NCI-H2107 treated with DMSO at 0.1 percent for 48 hours (cell line): ENCODE measurements around the gene GREB1L.

ENCODE experiments used
- DNase-seq: peaks from one replicate; lab custom pipeline; 2025; ENCODE audit not compliant: unreplicated experiment; lab: John Stamatoyannopoulos, UW

GREB1L gene

DNA sequence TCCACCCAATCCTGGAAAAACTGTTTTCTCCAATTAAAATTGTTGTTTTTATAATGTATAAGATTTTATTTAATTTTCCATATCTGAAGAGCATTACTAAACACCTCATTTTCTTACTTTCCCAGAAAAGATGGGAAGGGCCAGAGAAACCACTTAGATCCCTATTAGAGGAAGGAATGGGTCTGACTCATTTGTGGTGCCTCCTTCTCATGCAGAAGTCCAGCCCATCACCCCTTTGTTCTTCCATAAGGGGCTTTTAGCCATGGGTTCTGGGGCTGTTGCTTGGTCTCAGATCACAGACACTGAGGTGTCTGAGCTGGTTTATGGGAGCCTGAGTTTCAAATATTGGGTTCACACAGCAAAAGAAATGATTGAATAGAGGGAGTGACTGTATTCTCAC lies 206.3 kb downstream of the GREB1L start:
- DNase-seq, result no peak

- no peak for DNase-seq
Measured at GRCh38 chr18:21449367-21450290, 207.6 kb downstream of the GREB1L start.

DNA sequence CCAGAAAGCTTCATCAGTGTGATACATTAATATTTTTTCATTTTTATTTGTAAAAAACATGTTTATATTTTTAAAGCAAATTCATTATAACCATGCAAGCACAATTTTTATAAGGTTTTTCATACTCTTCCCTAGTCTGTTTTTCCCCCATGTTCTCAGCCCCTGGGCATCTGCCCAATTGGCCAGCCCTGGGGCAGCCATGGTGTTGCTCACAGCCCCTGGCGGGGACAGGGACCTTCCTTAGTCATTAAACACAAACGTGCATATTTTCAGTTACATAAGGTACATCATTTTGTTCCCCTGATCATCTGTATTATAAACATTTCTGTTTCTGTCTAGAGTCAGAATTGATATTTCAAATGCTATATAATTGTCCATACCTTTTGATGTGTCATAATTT lies 208.5 kb downstream of the GREB1L start:
- DNase-seq, result no peak

DNA sequence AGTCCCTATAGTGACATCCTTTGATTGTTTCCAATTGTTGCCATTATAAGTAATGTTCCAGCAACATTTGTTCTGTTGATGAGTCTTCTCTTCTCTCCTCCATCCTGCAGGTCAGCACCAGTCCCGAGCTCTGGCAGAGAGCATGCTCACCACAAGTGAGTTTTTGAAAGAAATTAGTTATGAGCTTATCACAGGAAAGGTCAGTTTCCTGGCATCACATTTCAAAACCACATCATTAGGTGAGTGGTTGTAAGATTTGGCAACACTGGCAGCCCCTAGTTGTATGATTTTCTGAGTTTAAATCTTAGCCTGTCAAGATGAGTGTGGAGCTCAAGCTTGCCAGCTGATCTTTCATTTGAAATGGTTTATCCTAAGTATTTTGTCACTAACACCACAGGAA lies 208.9 kb downstream of the GREB1L start:
- DNase-seq, result no peak

- DNase-seq, result no peak
Measured at GRCh38 chr18:21451851-21452250, 209.8 kb downstream of the GREB1L start.

DNA sequence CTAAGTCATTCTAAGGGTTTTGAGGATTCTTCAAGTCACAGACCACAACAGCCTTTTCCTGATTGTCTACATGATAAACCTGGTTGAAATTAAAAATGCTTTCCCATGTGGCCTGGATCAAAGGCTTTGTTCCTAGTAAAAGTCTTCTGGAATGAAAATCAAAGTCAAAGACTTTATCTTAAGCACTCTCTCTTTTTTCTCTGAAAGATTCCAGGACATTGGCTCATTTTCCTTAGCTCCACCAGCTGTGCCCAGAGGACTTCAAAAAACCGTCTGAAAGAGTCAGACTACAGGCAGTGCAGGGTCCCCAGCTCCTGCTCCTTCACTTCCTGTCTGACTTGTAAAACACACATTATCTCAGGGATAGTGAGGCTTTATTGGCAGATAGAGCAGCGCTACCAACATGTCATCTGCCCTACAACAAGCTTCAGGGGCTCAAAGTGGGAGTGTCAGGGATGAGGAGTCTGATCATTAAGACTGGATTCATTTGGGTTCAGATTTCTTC lies 210.3 kb downstream of the GREB1L start:
- DNase-seq, result no peak

DNA sequence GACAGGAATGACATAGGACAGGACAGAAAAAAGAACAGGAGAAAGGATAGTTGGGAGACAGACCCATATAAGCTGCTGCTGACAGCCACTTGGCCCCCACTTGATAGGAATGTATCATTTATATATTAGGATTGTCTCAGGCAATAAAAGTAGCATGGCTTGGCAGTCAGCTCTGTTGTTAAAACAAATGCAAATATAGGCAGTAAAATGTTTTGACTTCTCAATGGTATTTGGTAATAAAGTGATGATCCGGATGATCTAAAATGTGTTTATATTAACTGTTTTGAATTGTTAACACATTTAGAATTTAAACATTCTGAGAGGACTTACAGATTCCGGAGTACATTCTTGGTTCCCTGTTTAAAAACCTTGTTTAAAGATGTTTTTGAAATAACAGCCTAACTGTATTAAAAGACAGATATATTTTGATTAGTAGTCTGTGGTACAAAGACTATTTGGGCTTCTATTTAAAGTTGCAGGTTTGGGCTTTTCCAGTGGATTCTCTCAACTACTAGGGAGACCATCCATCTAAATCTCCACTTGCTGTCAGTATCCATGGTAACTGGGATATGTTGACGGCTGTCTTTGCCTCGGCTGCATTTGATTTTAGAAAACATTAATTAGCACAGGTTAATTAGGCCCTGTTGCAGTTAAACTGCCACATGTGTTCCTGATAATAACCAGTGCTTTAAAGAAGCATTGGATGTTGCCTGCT lies 210.9 kb downstream of the GREB1L start:
- no peak for DNase-seq

DNA sequence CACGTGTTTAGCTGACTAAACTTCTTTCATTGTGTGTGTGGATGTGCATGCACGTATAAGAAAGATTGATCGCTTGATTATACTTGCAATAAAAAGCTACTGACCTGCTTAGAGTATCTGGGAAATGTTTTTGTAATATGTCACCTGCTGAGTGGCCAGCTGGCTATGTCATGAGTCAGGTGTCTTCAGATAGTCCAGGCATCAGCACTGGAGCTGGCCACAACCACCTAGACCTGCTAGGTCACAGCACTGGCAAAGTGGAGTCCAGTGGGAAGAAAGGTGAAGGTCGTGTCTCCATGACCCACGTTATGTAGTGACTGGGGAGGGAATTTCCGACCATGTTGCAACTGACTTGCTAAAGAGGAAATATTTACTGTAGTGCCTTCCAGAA lies 211.5 kb downstream of the GREB1L start:
- DNase-seq, result no peak

DNA sequence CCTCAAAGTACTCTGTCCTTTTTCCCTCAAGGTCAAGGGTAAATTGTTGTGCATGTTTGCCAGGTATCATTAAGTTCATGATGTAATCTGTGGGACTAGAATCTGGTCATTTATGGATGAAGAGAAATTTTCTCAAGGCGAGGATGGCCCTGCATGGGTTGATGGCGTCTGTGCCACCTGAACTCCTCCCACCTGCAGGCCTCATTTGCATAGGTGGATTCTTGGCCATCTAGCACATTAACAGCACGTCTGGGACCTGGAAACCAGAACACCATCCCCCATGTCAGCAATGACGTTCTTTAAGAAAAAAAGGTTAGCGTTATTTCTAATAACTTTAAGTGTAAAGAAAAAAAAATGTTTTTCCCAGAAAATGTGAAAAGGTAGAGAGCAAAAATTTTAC lies 212.7 kb downstream of the GREB1L start:
- no peak for DNase-seq

DNA sequence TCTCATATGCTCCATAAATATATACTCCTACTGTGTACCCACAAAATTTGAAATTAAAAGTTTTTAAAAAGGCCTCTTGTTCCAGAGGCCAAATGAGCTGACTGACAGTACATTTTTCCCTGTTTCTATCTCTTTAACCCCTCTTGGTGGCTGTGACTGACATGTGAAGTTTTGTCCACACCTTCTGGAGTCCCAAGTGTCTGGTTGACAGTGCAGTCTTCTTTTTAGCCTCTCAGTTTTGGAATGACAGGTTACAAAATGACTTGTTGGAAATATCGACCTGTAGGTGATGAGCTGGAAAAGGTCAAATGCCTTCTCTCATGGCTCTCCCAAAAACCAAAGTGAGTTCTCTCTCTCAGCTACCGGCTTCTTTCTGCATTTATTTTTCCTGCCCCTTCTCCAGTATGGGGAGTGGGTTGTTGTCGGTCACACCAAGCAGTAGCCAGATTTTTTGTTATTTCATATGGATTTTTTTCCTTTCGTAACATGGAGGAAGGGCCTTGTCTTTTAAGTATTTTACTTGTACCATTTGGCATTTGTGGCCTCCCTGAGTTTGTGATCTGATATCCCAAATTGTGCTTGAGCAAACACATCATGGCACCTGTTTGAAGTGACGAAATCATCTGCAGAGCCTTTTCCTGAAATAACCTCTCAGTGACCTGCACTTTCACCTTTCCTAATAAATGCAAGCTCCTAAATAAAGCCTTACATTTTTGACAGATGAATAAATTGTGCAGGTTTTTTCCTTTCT lies 214.6 kb downstream of the GREB1L start:
- no peak for DNase-seq

DNA sequence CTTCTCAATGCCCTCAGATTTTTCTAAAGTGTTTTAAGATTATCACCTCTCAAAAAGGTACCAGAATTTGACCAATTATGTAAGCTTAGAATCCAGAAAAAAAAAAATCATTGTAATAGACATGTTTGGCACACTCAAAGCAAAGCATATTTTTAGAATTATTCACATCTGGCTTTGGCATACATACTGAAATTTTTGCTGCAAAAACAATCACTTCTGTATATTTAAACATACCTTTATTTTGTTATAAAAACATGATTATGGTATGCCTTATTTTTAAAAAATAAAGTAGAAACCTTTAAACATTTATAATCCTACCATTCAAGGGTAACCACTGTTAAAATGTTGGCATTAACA lies 215.1 kb downstream of the GREB1L start:
- no peak for DNase-seq

GRCh38 chr18:21458310-21458709 lies 216.3 kb downstream of the GREB1L start:
- no peak for DNase-seq

DNA sequence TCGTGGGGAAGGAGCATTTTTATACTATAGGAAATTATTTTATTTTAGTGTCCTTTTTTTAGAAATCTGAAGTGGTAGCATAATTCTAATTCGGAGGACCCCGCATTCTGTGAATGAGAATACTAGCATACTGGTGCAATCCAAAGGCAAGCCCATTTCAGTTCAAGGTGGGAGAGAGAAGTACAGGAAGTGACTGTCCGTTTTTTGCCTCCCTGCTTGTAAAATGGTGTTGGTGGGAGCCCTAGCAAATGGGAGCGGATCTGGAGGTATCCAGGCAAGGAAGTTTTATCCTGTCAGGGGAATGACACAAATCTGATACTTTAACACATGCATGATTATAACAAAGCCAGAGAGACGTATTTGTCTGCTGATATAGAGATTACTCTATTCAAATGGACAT lies 216.8 kb downstream of the GREB1L start:
- no peak for DNase-seq

- no peak for DNase-seq
Measured at GRCh38 chr18:21459706-21460286, 217.8 kb downstream of the GREB1L start.

GRCh38 chr18:21461460-21461859 lies 219.4 kb downstream of the GREB1L start:
- DNase-seq, result no peak

- DNase-seq, result no peak
Measured at GRCh38 chr18:21463718-21464117, 221.7 kb downstream of the GREB1L start.

GRCh38 chr18:21468514-21469164 lies 226.6 kb downstream of the GREB1L start:
- DNase-seq, result no peak

GRCh38 chr18:21472741-21473140 lies 230.7 kb downstream of the GREB1L start:
- DNase-seq, result no peak

DNA sequence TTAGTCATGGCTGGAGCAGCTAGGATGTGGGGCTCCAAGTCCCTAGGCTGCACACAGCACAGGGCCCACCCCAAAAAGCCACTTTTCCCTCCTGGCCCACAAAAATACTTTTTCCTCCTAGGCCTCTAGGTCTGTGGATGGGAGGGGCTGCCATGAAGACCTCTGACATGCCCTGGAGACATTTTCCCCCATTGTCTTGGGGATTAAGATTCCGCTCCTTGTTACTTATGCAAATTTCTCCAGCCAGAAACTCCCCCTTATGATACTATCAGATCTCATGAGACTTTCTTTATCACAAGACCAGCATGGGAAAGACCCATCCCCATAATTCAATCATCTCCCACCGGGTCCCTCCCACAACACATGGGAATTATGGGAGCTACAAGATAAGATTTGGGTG lies 232.6 kb downstream of the GREB1L start:
- no peak for DNase-seq

GRCh38 chr18:21479721-21480120 lies 237.7 kb downstream of the GREB1L start:
- DNase-seq, result no peak

DNA sequence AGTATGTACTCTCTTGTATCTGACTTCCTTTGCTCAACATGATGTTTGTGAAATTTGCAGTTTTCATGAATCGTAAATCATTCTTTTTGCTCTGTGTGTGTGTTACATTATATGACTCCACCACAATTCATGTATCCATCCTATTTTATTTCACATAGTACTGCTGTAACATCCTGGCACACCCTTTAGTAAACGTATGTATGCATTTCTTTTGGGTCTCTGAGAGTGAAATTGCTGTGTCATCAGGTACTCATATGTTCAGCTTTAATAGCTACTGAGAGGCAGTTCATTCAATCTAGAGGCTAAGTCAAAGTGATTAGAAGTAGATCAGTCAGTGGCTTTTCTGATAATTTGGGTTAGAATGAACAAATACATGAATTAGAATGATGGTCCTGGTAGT lies 239.7 kb downstream of the GREB1L start:
- DNase-seq, result no peak
